ENCODE measurements around the gene COX7A1. TPM values are rescaled to one million over a fixed set of nuclear protein-coding genes. Genes with fewer than 3 reads are reported as not detected.
"Not testable (repeated sequence)": the region's sequence is repeated elsewhere in the genome, so short reads cannot be mapped to it uniquely, and the experiment has no call there.

COX7A1 gene
- total RNA-seq, 1 donor from 2014 or later, result not detected

- peak overlapping the region; percentile 5 for H3K4me3 Mint-ChIP-seq (ENCODE audit: unreplicated experiment)
Measured at GRCh38 chr19:36136964-36137686, 15.1 kb downstream of the COX7A1 start.

GRCh38 chr19:36134867-36135266, 17.4 kb downstream of the COX7A1 start:
- H3K4me3 Mint-ChIP-seq (ENCODE audit: unreplicated experiment); H3K27ac Mint-ChIP-seq (ENCODE audit: unreplicated experiment); DNase-seq (ENCODE audit: low spot score); H3K9me3 Mint-ChIP-seq (ENCODE audit: low read depth); H3K27me3 Mint-ChIP-seq (ENCODE audit: low read depth); H3K36me3 Mint-ChIP-seq (ENCODE audit: low read depth): not testable (repeated sequence)
- peaks cover 16% of the 10 kb centered on the region for H3K4me1 Mint-ChIP-seq (ENCODE audit: low read depth)

More at GRCh38 chr19:36136964-36137686, 15.1 kb downstream of the COX7A1 start:
- Mint-ChIP-seq H3K27ac (ENCODE audit: unreplicated experiment) (peak overlapping the region; percentile 83), H3K9me3 (ENCODE audit: low read depth) (no peaks in the 10 kb centered on the region), H3K36me3 (ENCODE audit: low read depth) (peaks cover 6% of the 10 kb centered on the region), H3K4me1 (ENCODE audit: low read depth) (peaks cover 26% of the 10 kb centered on the region), H3K27me3 (ENCODE audit: low read depth) (no peaks in the 10 kb centered on the region)
- DNase-seq (ENCODE audit: low spot score), result no peak
- no peak for TF ChIP-seq CTCF (IDR thresholded peaks at IDR 0.05)

DNA sequence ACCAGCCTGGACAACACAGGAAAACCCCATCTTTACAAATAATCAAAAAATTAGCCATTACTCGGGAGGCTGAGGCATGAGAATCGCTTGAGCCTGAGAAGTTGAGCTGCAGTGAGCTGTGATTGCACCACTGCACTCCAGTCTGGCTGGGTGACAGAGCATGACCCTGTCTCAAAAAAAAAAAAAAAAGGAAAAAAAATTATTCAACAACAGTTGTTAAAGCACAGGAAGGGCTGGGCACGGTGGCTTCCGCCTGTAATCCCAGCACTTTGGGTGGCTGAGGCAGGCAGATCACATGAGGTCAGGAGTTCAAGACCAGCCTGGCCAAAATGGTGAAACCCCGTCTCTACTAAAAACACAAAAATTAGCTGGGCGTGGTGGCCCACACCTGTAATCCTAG, 21.0 kb downstream of the COX7A1 start:
- not testable (repeated sequence) for H3K27me3 Mint-ChIP-seq (ENCODE audit: low read depth); H3K27ac Mint-ChIP-seq (ENCODE audit: unreplicated experiment); DNase-seq (ENCODE audit: low spot score); H3K4me3 Mint-ChIP-seq (ENCODE audit: unreplicated experiment); H3K9me3 Mint-ChIP-seq (ENCODE audit: low read depth); H3K36me3 Mint-ChIP-seq (ENCODE audit: low read depth)
- peaks cover 16% of the 10 kb centered on the region for H3K4me1 Mint-ChIP-seq (ENCODE audit: low read depth)

DNA sequence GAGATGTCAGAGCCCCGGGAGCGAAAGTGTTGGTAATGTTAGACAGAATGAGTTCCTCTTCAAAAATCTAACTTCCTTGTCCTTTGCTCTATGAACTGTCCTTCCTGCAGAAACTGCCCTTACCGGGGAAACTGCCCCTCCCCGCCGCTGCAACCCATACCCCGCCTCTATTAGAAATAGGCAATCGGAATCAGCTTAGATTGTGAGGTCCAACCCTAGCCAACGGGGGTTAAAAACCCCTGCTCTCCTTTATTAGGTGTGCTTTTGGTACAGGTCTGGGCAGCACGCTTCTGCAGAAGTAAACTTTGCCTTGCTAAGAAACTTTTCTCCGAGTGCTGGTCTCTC, 23.9 kb downstream of the COX7A1 start:
- no peaks in the 10 kb centered on the region for H3K27me3 Mint-ChIP-seq (ENCODE audit: low read depth)
- H3K4me1 Mint-ChIP-seq (ENCODE audit: low read depth), result peaks cover 11% of the 10 kb centered on the region
- no peak for TF ChIP-seq CTCF (IDR thresholded peaks at IDR 0.05)
- H3K27ac Mint-ChIP-seq (ENCODE audit: unreplicated experiment), result peak overlapping the region; percentile 98
- no peaks in the 10 kb centered on the region for H3K9me3 Mint-ChIP-seq (ENCODE audit: low read depth)
- DNase-seq (ENCODE audit: low spot score), result no peak
- H3K4me3 Mint-ChIP-seq (ENCODE audit: unreplicated experiment), result peak overlapping the region; percentile 88
- H3K36me3 Mint-ChIP-seq (ENCODE audit: low read depth), result peaks cover 11% of the 10 kb centered on the region

DNA sequence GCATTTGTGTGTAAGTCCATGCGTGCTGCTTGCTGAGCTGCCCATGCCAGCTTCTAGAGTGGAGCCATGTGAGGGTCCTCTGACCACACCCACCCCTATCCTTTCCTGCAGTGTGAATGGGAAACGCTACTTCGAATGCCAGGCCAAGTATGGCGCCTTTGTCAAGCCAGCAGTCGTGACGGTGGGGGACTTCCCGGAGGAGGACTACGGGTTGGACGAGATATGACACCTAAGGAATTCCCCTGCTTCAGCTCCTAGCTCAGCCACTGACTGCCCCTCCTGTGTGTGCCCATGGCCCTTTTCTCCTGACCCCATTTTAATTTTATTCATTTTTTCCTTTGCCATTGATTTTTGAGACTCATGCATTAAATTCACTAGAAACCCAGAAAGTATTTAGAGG, 26.7 kb downstream of the COX7A1 start:
- peak overlapping the region; percentile 57 for H3K27ac Mint-ChIP-seq (ENCODE audit: unreplicated experiment)
- peaks cover 18% of the 10 kb centered on the region for H3K36me3 Mint-ChIP-seq (ENCODE audit: low read depth)
- no peak for DNase-seq (ENCODE audit: low spot score)
- no peak overlapping the region for H3K4me3 Mint-ChIP-seq (ENCODE audit: unreplicated experiment)
- H3K4me1 Mint-ChIP-seq (ENCODE audit: low read depth), result peaks cover 11% of the 10 kb centered on the region
- H3K27me3 Mint-ChIP-seq (ENCODE audit: low read depth), result no peaks in the 10 kb centered on the region
- TF ChIP-seq CTCF (IDR thresholded peaks at IDR 0.05), result no peak
- H3K9me3 Mint-ChIP-seq (ENCODE audit: low read depth), result no peaks in the 10 kb centered on the region

- Mint-ChIP-seq H3K36me3 (ENCODE audit: low read depth) (peaks cover 30% of the 10 kb centered on the region), H3K27me3 (ENCODE audit: low read depth) (no peaks in the 10 kb centered on the region), H3K4me3 (ENCODE audit: unreplicated experiment) (no peak overlapping the region), H3K4me1 (ENCODE audit: low read depth) (peaks cover 17% of the 10 kb centered on the region), H3K9me3 (ENCODE audit: low read depth) (no peaks in the 10 kb centered on the region), H3K27ac (ENCODE audit: unreplicated experiment) (peak overlapping the region; percentile 8)
- DNase-seq (ENCODE audit: low spot score), result no peak
- no peak for TF ChIP-seq CTCF (IDR thresholded peaks at IDR 0.05)
Measured at GRCh38 chr19:36121486-36122124, 30.6 kb downstream of the COX7A1 start.
